H1 (cell line): ENCODE measurements around the gene ERC1. TPM values are rescaled to one million over a fixed set of nuclear protein-coding genes. Genes with fewer than 3 reads are reported as not detected.

Source experiments
- BCL11A ChIP-seq, 2 experiments: IDR thresholded peaks; one replicate each; pipeline ENCODE4 v1.6.1; 2011; ENCODE audit warnings: low read depth in 2 of 2, low read length in 2 of 2, mild to moderate bottlenecking in 2 of 2
- E2F6 ChIP-seq: IDR thresholded peaks from 2 replicates; pipeline ENCODE4 v1.6.1; 2012; ENCODE audit warnings: inconsistent platforms
- EGR1 ChIP-seq: IDR thresholded peaks from 2 replicates; pipeline ENCODE4 v1.6.1; 2011; ENCODE audit warnings: low read depth, low read length, borderline replicate concordance
- MAFK ChIP-seq: IDR thresholded peaks from 2 replicates; pipeline ENCODE4 v1.6.1; 2012; ENCODE audit warnings: low read depth, mild to moderate bottlenecking, improper control_type of control experiment, low read length
- NRF1 ChIP-seq: IDR thresholded peaks from 2 replicates; pipeline ENCODE4 v1.6.1; 2011; ENCODE audit warnings: mild to moderate bottlenecking, low read depth, low read length, improper control_type of control experiment
- POU5F1 ChIP-seq: IDR thresholded peaks from 2 replicates; pipeline ENCODE4 v1.6.1; 2011; ENCODE audit warnings: low read depth, mild to moderate bottlenecking, low read length, moderate library complexity
- RFX5 ChIP-seq: IDR thresholded peaks from 2 replicates; pipeline ENCODE4 v1.6.1; 2011; ENCODE audit warnings: low read depth, low read length, improper control_type of control experiment, borderline replicate concordance
- SRF ChIP-seq: IDR thresholded peaks from 2 replicates; pipeline ENCODE4 v1.6.1; 2011; ENCODE audit warnings: mild to moderate bottlenecking, low read depth, low read length, moderate library complexity
- polyA plus RNA-seq, 7 experiments: library from polyadenylated mRNA; depleted of rRNA in 3 of 7; stranded (reverse) in 5 of 7; unstranded in 2 of 7; fragments of >200 nt in 5 of 7; fragments of 200-250 nt in 2 of 7; gene quantifications; 1 replicate in 5 of 7; 2 replicates in 1 of 7; 4 replicates in 1 of 7; pipeline versions ENCODE4 v1.2.1 to v1.2.3, GENCODE V29; 2011 to 2013; ENCODE audit warnings: missing spikeins in 2 of 7, mixed read lengths in 2 of 7
- total RNA-seq: library from RNA; stranded (reverse); fragmentation: NEBNext Ultra II Directional; extraction: Animal tissue kit (Norgen Biotek cat#: 25700); gene quantifications from 2 replicates; pipeline ENCODE4 v1.2.1, GENCODE V29; 2021

The ERC1 gene
- total and polyA plus RNA-seq, 2 of the 8 experiments (the other 6 are each of a cell fraction or from before 2014, with no cell fraction given): 7.8 to 45.7 TPM

GRCh38 chr12:1479645-1480044 is 488.6 kb downstream of the ERC1 start (continued):
- TF ChIP-seq E2F6: no peak
- no peak for TF ChIP-seq EGR1
- no peak for TF ChIP-seq MAFK
- TF ChIP-seq POU5F1: no peak
- TF ChIP-seq BCL11A (IDR thresholded peaks at IDR 0.05; ENCODE audit: low read depth in 2 of 2, low read length in 2 of 2): no peak
- TF ChIP-seq SRF: no peak
- no peak for TF ChIP-seq RFX5
- TF ChIP-seq NRF1: no peak
- TF ChIP-seq, all 59 proteins: peak for 0
